ENCODE measurements around the gene TCEA3.

Gene TCEA3

GRCh38 chr1:23419180-23419579, 5.4 kb downstream of the TCEA3 start:
- no peak for DNase-seq

- peak; percentile 53 for DNase-seq
These were observed 7.0 kb downstream of the TCEA3 start for GRCh38 chr1:23417570-23417969.

- no peak for DNase-seq
These were observed 7.6 kb downstream of the TCEA3 start for GRCh38 chr1:23416964-23417363.

- peak; percentile 32 for DNase-seq
These were observed 15.7 kb downstream of the TCEA3 start for GRCh38 chr1:23408797-23409290.

- no peak for DNase-seq
These were observed 17.4 kb downstream of the TCEA3 start for GRCh38 chr1:23407016-23407630.

- DNase-seq: no peak
These were observed 18.6 kb downstream of the TCEA3 start for GRCh38 chr1:23405946-23406345.

- peak; percentile 94 for DNase-seq
These were observed 20.6 kb downstream of the TCEA3 start for GRCh38 chr1:23403735-23404486.

GRCh38 chr1:23403355-23403734, 21.2 kb downstream of the TCEA3 start:
- no peak for DNase-seq

- DNase-seq: no peak
These were observed 21.6 kb downstream of the TCEA3 start for GRCh38 chr1:23403038-23403336.

- DNase-seq: no peak
These were observed 22.1 kb downstream of the TCEA3 start for GRCh38 chr1:23402286-23403037.

- DNase-seq: no peak
These were observed 23.2 kb downstream of the TCEA3 start for GRCh38 chr1:23401313-23401712.

GRCh38 chr1:23400324-23401114, 24.0 kb downstream of the TCEA3 start:
- no peak for DNase-seq

- DNase-seq: no peak
These were observed 25.3 kb downstream of the TCEA3 start for GRCh38 chr1:23399229-23399628.

- DNase-seq: no peak
These were observed 26.6 kb downstream of the TCEA3 start for GRCh38 chr1:23397908-23398307.

- DNase-seq: no peak
These were observed 28.2 kb downstream of the TCEA3 start for GRCh38 chr1:23396380-23396779.

- DNase-seq: no peak
These were observed 28.7 kb downstream of the TCEA3 start for GRCh38 chr1:23395849-23396248.

GRCh38 chr1:23395154-23395724, 29.3 kb downstream of the TCEA3 start:
- no peak for DNase-seq

- DNase-seq: peak; percentile 67
These were observed 29.9 kb downstream of the TCEA3 start for GRCh38 chr1:23394684-23395083.

GRCh38 chr1:23394181-23394580, 30.4 kb downstream of the TCEA3 start:
- DNase-seq: no peak

GRCh38 chr1:23393706-23394105, 30.8 kb downstream of the TCEA3 start:
- no peak for DNase-seq

- no peak for DNase-seq
These were observed 32.3 kb downstream of the TCEA3 start for GRCh38 chr1:23392125-23392855.

- DNase-seq: no peak
These were observed 34.7 kb downstream of the TCEA3 start for GRCh38 chr1:23389837-23390321.
